HCT116 (cell line): Measurements from ENCODE around the gene CACNB1. TPM values are rescaled to one million over a fixed set of nuclear protein-coding genes. Genes with fewer than 3 reads are reported as not detected.

Source experiments
- ATAC-seq: fragments of 200-7000 bp; cut with Tn5 transposase; 2 replicates; pipeline ENCODE4 v1.9.1; 2020; ENCODE audit warnings: mild to moderate bottlenecking, moderate library complexity
- BruUV-seq: library from RNA; stranded (reverse); fragments of 400-500 nt; replicated peaks from 2 replicates; lab custom pipeline; 2021; lab: Mats Ljungman, UMichigan
- CTCF ChIA-PET: fragments of 300-600 bp; sonication (Branson Sonifier 250); formaldehyde crosslinking; loops from one replicate; lab custom pipeline; 2021; ENCODE audit warnings: antibody characterized with exemption; lab: Charles Lee
- POLR2A ChIA-PET: fragments of 300-600, 350-600 bp; sonication (Branson Sonifier 250); formaldehyde crosslinking; loops from one replicate; lab custom pipeline; 2021; ENCODE audit warnings: antibody characterized with exemption; lab: Charles Lee
- RAD21 ChIA-PET, 2 experiments: fragments of 300-600 bp; sonication (Branson Sonifier 250); formaldehyde crosslinking; loops; one replicate each; lab custom pipeline; 2023; ENCODE audit warnings: low total read pairs in 2 of 2; ENCODE audit not compliant: uncharacterized antibody in 2 of 2, unreplicated experiment in 2 of 2, low non-redundant PET in 1 of 2; lab: Charles Lee
- DNase-seq: peaks from one replicate; pipeline ENCODE4 v3.0.0-alpha.2; 2010; ENCODE audit warnings: low read depth, low spot score
- H2AFZ ChIP-seq: fragments of 200-600 bp; shearing (Covaris generic), sonication (generic); 2 replicates; pipeline ENCODE4 v1.6.1; 2017; ENCODE audit warnings: low read depth, mixed run types, mixed read lengths, antibody characterized with exemption, low read length; ENCODE audit not compliant: poor library complexity, severe bottlenecking
- H3K27ac ChIP-seq: 2 replicates; pipeline ENCODE4 v1.5.1; 2012; ENCODE audit warnings: low read depth, low read length
- H3K27me3 ChIP-seq: fragments of 200-600 bp; sonication (generic); 2 replicates; pipeline ENCODE4 v1.6.1; 2016; ENCODE audit warnings: mixed run types, low read length, mixed read lengths; ENCODE audit not compliant: insufficient read depth
- H3K36me3 ChIP-seq, 2 experiments: fragments of 200-500 bp in 1 of 2; fragments of 200-600 bp in 1 of 2; sonication (Bioruptor generic) in 1 of 2; sonication (generic) in 1 of 2; 2 replicates each; pipeline versions ENCODE4 v1.5.1 to v1.6.1; 2014 to 2016; ENCODE audit warnings: low read length in 2 of 2, inconsistent platforms in 1 of 2, mixed read lengths in 1 of 2, mixed run types in 1 of 2; ENCODE audit not compliant: insufficient read depth in 2 of 2, control insufficient read depth in 1 of 2
- H3K4me1 ChIP-seq, 2 experiments: fragments of 200-600 bp in 1 of 2; sonication (generic) in 1 of 2; 2 replicates each; pipeline versions ENCODE4 v1.5.1 to v1.6.1; 2012 to 2017; ENCODE audit warnings: low read length in 2 of 2, inconsistent platforms in 1 of 2, mild to moderate bottlenecking in 1 of 2, mixed read lengths in 1 of 2, mixed run types in 1 of 2, moderate library complexity in 1 of 2; ENCODE audit not compliant: insufficient read depth in 2 of 2, control insufficient read depth in 1 of 2
- H3K4me2 ChIP-seq: fragments of 200-600 bp; sonication (generic); 2 replicates; pipeline ENCODE4 v1.6.1; 2017; ENCODE audit warnings: mixed run types, low read length, mixed read lengths
- H3K4me3 ChIP-seq, 2 experiments: fragments of 200-600 bp in 1 of 2; sonication (generic) in 1 of 2; replicated peaks in 1 of 2; 2 replicates each; pipeline ENCODE4 v1.5.1; 2011 to 2016; ENCODE audit warnings: low read length in 2 of 2, control low read depth in 1 of 2, low read depth in 1 of 2, mild to moderate bottlenecking in 1 of 2, mixed read lengths in 1 of 2, mixed run types in 1 of 2
- H3K79me2 ChIP-seq: fragments of 200-600 bp; sonication (generic); 2 replicates; pipeline ENCODE4 v1.6.1; 2017; ENCODE audit warnings: mild to moderate bottlenecking, mixed run types, low read length, moderate library complexity, mixed read lengths; ENCODE audit not compliant: insufficient read depth
- H3K9ac ChIP-seq: fragments of 200-600 bp; sonication (generic); 2 replicates; pipeline ENCODE4 v1.6.1; 2016; ENCODE audit warnings: low read length, mixed read lengths
- H3K9me2 ChIP-seq: fragments of 200-600 bp; sonication (generic), shearing (Covaris generic); 2 replicates; pipeline ENCODE4 v1.6.1; 2017; ENCODE audit warnings: mixed run types, mild to moderate bottlenecking, moderate library complexity; ENCODE audit not compliant: insufficient read depth
- H3K9me3 ChIP-seq, 2 experiments: fragments of 200-500 bp in 1 of 2; fragments of 200-600 bp in 1 of 2; sonication (Bioruptor generic) in 1 of 2; sonication (generic) in 1 of 2; 2 replicates each; pipeline ENCODE4 v1.6.1; 2014 to 2017; ENCODE audit warnings: low read length in 2 of 2, mixed read lengths in 2 of 2, inconsistent platforms in 1 of 2, low read depth in 1 of 2, mild to moderate bottlenecking in 1 of 2, mixed run types in 1 of 2, moderate library complexity in 1 of 2; ENCODE audit not compliant: control insufficient read depth in 1 of 2, insufficient read depth in 1 of 2
- H4K20me1 ChIP-seq: fragments of 200-600 bp; sonication (generic), shearing (Covaris generic); 2 replicates; pipeline ENCODE4 v1.6.1; 2017; ENCODE audit warnings: mixed run types, mild to moderate bottlenecking, moderate library complexity; ENCODE audit not compliant: insufficient read depth
- CBX3 ChIP-seq: IDR thresholded peaks from 2 replicates; pipeline ENCODE4 v1.6.1; 2012; ENCODE audit warnings: low read depth
- CEBPB ChIP-seq: IDR thresholded peaks from 2 replicates; pipeline ENCODE4 v1.6.1; 2012; ENCODE audit warnings: low read depth
- EGR1 ChIP-seq: IDR thresholded peaks from 2 replicates; pipeline ENCODE4 v1.6.1; 2012; ENCODE audit warnings: low read depth
- ELF1 ChIP-seq: IDR thresholded peaks from 2 replicates; pipeline ENCODE4 v1.6.1; 2012; ENCODE audit warnings: low read depth, borderline replicate concordance
- EZH2 ChIP-seq: fragments of 200-600 bp; sonication (generic); IDR thresholded peaks from 2 replicates; pipeline ENCODE4 v1.6.1; 2017; ENCODE audit warnings: antibody characterized with exemption, mixed run types
- EZH2phosphoT487 ChIP-seq: fragments of 200-600 bp; IDR thresholded peaks from 2 replicates; pipeline ENCODE4 v1.6.1; 2018; ENCODE audit warnings: antibody characterized with exemption, borderline replicate concordance
- FOSL1 ChIP-seq: IDR thresholded peaks from 2 replicates; pipeline ENCODE4 v1.6.1; 2012; ENCODE audit warnings: low read depth
- RAD21 ChIP-seq: IDR thresholded peaks from 2 replicates; pipeline ENCODE4 v1.6.1; 2012; ENCODE audit warnings: low read depth, mild to moderate bottlenecking
- REST ChIP-seq: IDR thresholded peaks from 2 replicates; pipeline ENCODE4 v1.6.1; 2012; ENCODE audit warnings: low read depth
- SIN3A ChIP-seq: IDR thresholded peaks from 2 replicates; pipeline ENCODE4 v1.6.1; 2012; ENCODE audit warnings: low read depth
- SRF ChIP-seq: IDR thresholded peaks from 2 replicates; pipeline ENCODE4 v1.6.1; 2012; ENCODE audit warnings: low read depth
- YY1 ChIP-seq: IDR thresholded peaks from 2 replicates; pipeline ENCODE4 v1.6.1; 2011; ENCODE audit warnings: low read length, low read depth, moderate library complexity, mild to moderate bottlenecking; ENCODE audit not compliant: insufficient replicate concordance; ENCODE audit errors: extremely low read depth
- ZBTB33 ChIP-seq: IDR thresholded peaks from 2 replicates; pipeline ENCODE4 v1.6.1; 2011; ENCODE audit warnings: mild to moderate bottlenecking, low read length, moderate library complexity; ENCODE audit not compliant: insufficient replicate concordance; ENCODE audit errors: extremely low read depth
- ZNF274 ChIP-seq: fragments of 200-500 bp; sonication (Bioruptor generic); IDR thresholded peaks from 2 replicates; pipeline ENCODE4 v1.6.1; 2014; ENCODE audit warnings: mild to moderate bottlenecking, low read depth, low read length, inconsistent platforms
- intact Hi-C: fragments of 100-400 bp; cut with micrococcal nuclease; formaldehyde crosslinking; loops from 2 replicates; pipeline ENCODE4 v1.10.0; 2022
- total RNA-seq: library from RNA; stranded (reverse); gene quantifications from one replicate; pipeline ENCODE4 v1.2.1, GENCODE V29; 2021; ENCODE audit not compliant: unreplicated experiment
- TF ChIP-seq, protein P1 (sequence below), 3 experiments: fragments of 200-600 bp in 1 of 3; sonication (generic) in 1 of 3; IDR thresholded peaks in 2 of 3; conservative IDR thresholded peaks in 1 of 3; 2 replicates each; pipeline ENCODE4 v1.5.1; 2012 to 2017; ENCODE audit warnings: low read depth in 2 of 3, low read length in 2 of 3, antibody characterized with exemption in 1 of 3, borderline replicate concordance in 1 of 3, control low read depth in 1 of 3, mild to moderate bottlenecking in 1 of 3, mixed read lengths in 1 of 3, mixed run types in 1 of 3, moderate library complexity in 1 of 3; ENCODE audit not compliant: insufficient read depth in 1 of 3
- TF ChIP-seq, protein P2 (sequence below): IDR thresholded peaks from 2 replicates; pipeline ENCODE4 v1.6.1; 2012
- TF ChIP-seq, protein P3 (sequence below): IDR thresholded peaks from 2 replicates; pipeline ENCODE4 v1.6.1; 2012

Gene CACNB1
- total RNA-seq, 1 experiment from 2014 or later: 13.0 TPM

DNA sequence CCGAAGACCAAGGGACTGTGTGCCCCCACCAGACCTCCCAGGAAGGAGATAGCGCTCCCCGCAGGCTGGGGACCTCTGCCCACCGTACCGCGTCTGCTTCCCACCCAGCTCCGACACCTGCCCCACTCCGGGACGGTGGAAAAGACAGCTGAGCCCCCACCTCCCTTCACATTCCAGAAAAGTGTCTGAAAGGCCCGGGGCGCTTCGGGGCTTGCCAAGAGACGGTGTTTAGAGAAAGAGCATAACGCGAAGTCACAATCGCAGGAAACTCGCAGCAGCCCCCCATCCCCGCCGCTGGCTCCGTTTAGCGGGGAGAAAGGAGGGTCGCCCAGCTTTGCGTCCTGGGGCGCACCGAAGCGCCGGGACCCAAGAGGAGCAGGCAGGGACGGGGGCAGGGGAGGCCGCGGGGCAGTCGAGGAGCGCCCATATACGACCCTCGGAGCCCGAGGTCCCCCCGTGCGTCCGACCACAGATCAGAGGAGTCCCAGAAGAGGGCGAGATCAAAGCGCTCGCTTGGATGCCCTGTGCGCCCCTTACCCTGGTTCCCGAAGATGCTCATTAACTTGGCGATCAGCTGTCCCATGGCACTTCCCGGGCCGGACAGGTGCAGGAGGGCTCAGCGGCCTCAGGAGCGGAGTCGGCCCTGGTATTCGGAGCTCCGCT, 32.2 kb downstream of the CACNB1 start:
- H3K9me3 ChIP-seq: no peaks in the 10 kb centered on the region
- no peaks in the 10 kb centered on the region for H3K79me2 ChIP-seq
- ChIA-PET POLR2A (interaction anchor here (0.6 to 2.2 kb wide), 7 partner anchors 12 to 1124 kb away, joined by 3 to 17 read pairs (median 3); partner anchors contain the start of genes LASP1 and RPL19), CTCF (interaction anchor here (0.7 to 2.2 kb wide), 24 partner anchors 9 to 311 kb away, joined by 3 to 62 read pairs (median 5); partner anchors contain the start of genes CACNB1, RPL19 and RPL23), RAD21 (interaction anchor here (1.0 to 1.4 kb wide), 4 partner anchors 11 to 182 kb away, joined by 3 to 7 read pairs (median 5); partner anchors contain the start of gene RPL19 (in 1 of the 2))
- no peak overlapping the region; the same call in 1 of the 2 replicates for H3K27ac ChIP-seq
- H3K9ac ChIP-seq: no peak overlapping the region
- peaks cover 6 to 10% of the 10 kb centered on the region in 2 experiments; a peak in 3 of 4 replicates for H3K4me1 ChIP-seq
- intact Hi-C loops: no loop called here
- H4K20me1 ChIP-seq: no peaks in the 10 kb centered on the region
- no peaks in the 10 kb centered on the region for H3K9me2 ChIP-seq
- no peaks in the 10 kb centered on the region for H3K36me3 ChIP-seq
- DNase-seq: no peak
- H3K4me2 ChIP-seq: no peak overlapping the region
- TF ChIP-seq ELF1: no peak
- TF ChIP-seq, protein P1, sequence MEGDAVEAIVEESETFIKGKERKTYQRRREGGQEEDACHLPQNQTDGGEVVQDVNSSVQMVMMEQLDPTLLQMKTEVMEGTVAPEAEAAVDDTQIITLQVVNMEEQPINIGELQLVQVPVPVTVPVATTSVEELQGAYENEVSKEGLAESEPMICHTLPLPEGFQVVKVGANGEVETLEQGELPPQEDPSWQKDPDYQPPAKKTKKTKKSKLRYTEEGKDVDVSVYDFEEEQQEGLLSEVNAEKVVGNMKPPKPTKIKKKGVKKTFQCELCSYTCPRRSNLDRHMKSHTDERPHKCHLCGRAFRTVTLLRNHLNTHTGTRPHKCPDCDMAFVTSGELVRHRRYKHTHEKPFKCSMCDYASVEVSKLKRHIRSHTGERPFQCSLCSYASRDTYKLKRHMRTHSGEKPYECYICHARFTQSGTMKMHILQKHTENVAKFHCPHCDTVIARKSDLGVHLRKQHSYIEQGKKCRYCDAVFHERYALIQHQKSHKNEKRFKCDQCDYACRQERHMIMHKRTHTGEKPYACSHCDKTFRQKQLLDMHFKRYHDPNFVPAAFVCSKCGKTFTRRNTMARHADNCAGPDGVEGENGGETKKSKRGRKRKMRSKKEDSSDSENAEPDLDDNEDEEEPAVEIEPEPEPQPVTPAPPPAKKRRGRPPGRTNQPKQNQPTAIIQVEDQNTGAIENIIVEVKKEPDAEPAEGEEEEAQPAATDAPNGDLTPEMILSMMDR (IDR thresholded peaks at IDR 0.05 in 2 of 3, conservative IDR thresholded peaks at IDR 0.05 in 1 of 3; ENCODE audit: borderline replicate concordance in 1 of 3, insufficient read depth in 1 of 3, low read depth in 2 of 3, low read length in 2 of 3): no peak
- TF ChIP-seq ZNF274: no peak
- TF ChIP-seq EGR1: no peak
- no peak for TF ChIP-seq FOSL1
- TF ChIP-seq, protein P2, sequence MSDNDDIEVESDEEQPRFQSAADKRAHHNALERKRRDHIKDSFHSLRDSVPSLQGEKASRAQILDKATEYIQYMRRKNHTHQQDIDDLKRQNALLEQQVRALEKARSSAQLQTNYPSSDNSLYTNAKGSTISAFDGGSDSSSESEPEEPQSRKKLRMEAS: no peak
- TF ChIP-seq YY1: no peak
- TF ChIP-seq, protein P3, sequence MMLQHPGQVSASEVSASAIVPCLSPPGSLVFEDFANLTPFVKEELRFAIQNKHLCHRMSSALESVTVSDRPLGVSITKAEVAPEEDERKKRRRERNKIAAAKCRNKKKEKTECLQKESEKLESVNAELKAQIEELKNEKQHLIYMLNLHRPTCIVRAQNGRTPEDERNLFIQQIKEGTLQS: no peak
- TF ChIP-seq SIN3A: no peak
- TF ChIP-seq EZH2: no peak
- no peak for TF ChIP-seq RAD21
- no peak for TF ChIP-seq SRF
- TF ChIP-seq ZBTB33: no peak
- no peak for TF ChIP-seq REST
- TF ChIP-seq CBX3: no peak
- no peak for TF ChIP-seq EZH2phosphoT487
- TF ChIP-seq CEBPB: no peak
- H3K27me3 ChIP-seq: no peaks in the 10 kb centered on the region
- H2AFZ ChIP-seq: peak overlapping the region; percentile 83
- H3K4me3 ChIP-seq: no peak overlapping the region
- ATAC-seq: peak; percentile 4; the same call in 1 of the 2 replicates
- BruUV-seq: no TSS peak
